Stimulated activated memory B cell treated with anti-CD40 and anti-IgM and Interleukin-4, amounts not matched to agents 10 μg/mL and 1 μg/mL and 100 μg/mL, for 72 hours (primary cell): ENCODE data around the gene MZF1.
A peak's percentile ranks its signal among the peaks of the same experiment; 100 is the strongest.

Experiments used
- ATAC-seq: fragments of 150-1000 bp; cut with Tn5 transposase; 2 replicates; pipeline ENCODE4 v1.10.0; 2021
- H3K27ac Mint-ChIP-seq: one replicate; pipeline ENCODE4 v1.8.0; 2022; ENCODE audit warnings: mild to moderate bottlenecking, mixed read lengths
- H3K27me3 Mint-ChIP-seq: one replicate; pipeline ENCODE4 v1.8.0; 2022; ENCODE audit warnings: mixed read lengths
- H3K36me3 Mint-ChIP-seq: one replicate; pipeline ENCODE4 v1.8.0; 2022; ENCODE audit warnings: mixed read lengths
- H3K4me1 Mint-ChIP-seq: one replicate; pipeline ENCODE4 v1.8.0; 2022; ENCODE audit warnings: mixed read lengths
- H3K4me3 Mint-ChIP-seq: one replicate; pipeline ENCODE4 v1.8.0; 2022; ENCODE audit warnings: mild to moderate bottlenecking, moderate library complexity, mixed read lengths
- H3K9me3 Mint-ChIP-seq: one replicate; pipeline ENCODE4 v1.8.0; 2022; ENCODE audit warnings: mixed read lengths

Gene MZF1

DNA sequence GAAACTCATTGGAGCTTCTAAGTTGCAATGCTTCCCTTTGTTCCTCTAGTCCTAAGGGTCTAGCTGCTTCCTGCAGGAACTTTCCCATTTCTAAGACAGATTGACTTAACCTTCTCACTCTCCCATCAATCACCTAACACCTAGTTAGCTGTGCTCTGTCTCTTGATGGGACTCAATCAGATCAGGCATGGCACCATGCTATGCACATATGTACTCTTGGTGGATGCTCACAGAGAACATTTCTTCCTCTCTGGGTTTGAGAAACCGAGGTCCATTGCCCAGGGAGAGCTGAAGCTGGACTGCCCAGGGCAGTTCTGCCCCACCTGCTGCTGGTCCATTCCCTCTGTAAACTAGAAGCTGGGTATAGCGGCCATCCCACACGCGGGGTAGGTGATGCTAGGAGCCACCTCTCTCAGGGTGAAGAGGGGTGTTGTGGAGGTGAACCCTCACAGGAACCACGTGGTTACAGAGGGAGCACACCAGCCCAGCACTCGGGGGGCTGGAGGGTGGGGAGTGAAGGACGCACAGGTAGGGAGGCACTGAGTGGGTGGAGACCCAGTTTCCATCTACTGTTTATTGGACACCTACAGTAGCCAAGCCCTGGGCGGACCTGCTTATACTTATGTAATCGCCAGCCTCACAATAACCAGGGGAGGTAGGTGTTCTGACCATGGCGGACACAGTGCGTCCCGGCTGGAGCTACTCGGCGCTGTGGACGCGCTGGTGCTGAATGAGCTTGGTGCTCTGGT, 11.6 kb downstream of the MZF1 start:
- no peaks in the 10 kb centered on the region for H3K9me3 Mint-ChIP-seq
- no peaks in the 10 kb centered on the region for H3K27me3 Mint-ChIP-seq
- peaks cover 21% of the 10 kb centered on the region for H3K36me3 Mint-ChIP-seq
- peak overlapping the region; percentile 88 for H3K4me3 Mint-ChIP-seq
- H3K27ac Mint-ChIP-seq, result peak overlapping the region; percentile 55
- peaks cover 76% of the 10 kb centered on the region for H3K4me1 Mint-ChIP-seq
- no peak for ATAC-seq

DNA sequence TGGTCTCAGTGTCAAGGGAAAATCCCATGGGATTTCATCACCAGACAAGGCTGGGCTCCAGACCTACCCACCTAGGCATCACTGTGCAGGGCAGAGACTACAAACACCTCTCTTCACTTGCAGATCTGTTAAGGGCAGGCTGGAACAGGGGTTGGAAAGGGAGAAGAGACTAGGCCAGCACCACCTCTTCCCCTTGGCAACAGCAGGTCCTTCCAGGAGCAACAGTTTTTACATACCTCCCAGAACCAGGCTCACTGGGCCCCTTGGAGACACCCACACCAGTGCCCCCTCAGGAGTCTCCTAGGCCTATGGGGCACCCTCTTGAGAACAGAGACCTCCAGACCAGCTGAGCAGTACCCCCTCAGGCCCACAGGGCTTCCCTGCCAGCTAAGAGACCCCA, 12.2 kb downstream of the MZF1 start:
- Mint-ChIP-seq H3K4me3 (no peak overlapping the region), H3K4me1 (peaks cover 76% of the 10 kb centered on the region), H3K9me3 (no peaks in the 10 kb centered on the region), H3K27ac (no peak overlapping the region), H3K27me3 (no peaks in the 10 kb centered on the region), H3K36me3 (peaks cover 23% of the 10 kb centered on the region)
- ATAC-seq, result no peak

- Mint-ChIP-seq H3K27me3 (no peaks in the 10 kb centered on the region), H3K4me1 (peaks cover 79% of the 10 kb centered on the region), H3K4me3 (peak overlapping the region; percentile 89), H3K27ac (peak overlapping the region; percentile 100), H3K9me3 (no peaks in the 10 kb centered on the region), H3K36me3 (peaks cover 23% of the 10 kb centered on the region)
- no peak for ATAC-seq
Observed at GRCh38 chr19:58560007-58560887, 12.9 kb downstream of the MZF1 start.

- Mint-ChIP-seq H3K9me3 (no peaks in the 10 kb centered on the region), H3K4me1 (peaks cover 81% of the 10 kb centered on the region), H3K36me3 (peaks cover 23% of the 10 kb centered on the region), H3K4me3 (peak overlapping the region; percentile 89), H3K27me3 (no peaks in the 10 kb centered on the region), H3K27ac (peak overlapping the region; percentile 100)
- peak; percentile 48 for ATAC-seq
Observed at GRCh38 chr19:58559275-58560006, 13.7 kb downstream of the MZF1 start.

GRCh38 chr19:58558623-58559274, 14.4 kb downstream of the MZF1 start:
- Mint-ChIP-seq H3K4me3 (peak overlapping the region; percentile 89), H3K9me3 (no peaks in the 10 kb centered on the region), H3K27me3 (no peaks in the 10 kb centered on the region), H3K36me3 (peaks cover 25% of the 10 kb centered on the region), H3K27ac (peak overlapping the region; percentile 100), H3K4me1 (peaks cover 83% of the 10 kb centered on the region)
- ATAC-seq, result peak; percentile 84

DNA sequence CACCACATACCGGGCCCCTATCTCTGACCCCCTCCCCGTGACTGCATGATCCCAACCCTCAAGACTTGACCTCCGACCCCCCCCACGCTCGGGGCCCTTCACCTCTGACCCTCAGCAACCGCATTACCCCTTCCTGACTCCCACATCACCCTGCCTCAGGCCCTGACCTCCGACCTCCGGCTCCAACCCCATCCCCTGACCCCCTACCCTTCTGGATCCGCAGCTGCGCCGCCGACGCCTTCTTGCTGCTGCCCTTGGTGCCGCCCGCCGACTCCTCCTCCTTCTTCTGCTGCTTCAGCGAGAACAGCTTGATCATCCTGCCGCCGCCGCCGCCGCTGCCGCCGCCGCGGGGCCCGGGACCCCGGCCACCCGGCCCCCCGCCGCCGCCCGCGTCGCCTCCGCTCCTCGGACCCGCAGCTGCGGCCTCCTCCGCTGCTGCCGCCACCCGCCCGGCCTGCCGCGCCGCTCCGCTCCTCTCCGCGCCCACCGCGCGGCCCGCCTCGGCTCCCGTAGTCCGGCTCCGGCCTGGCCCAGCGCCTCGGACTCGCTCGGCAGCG, 15.0 kb downstream of the MZF1 start, which contains the start of gene UBE2M:
Gene UBE2M (minus strand): TSS at position 546 of the 557 bp plus-strand sequence. CDS start 230 bp downstream, at position 316.
- peaks cover 29% of the 10 kb centered on the region for H3K36me3 Mint-ChIP-seq
- H3K27ac Mint-ChIP-seq, result peak within 1 kb of the TSS; percentile 100
- no peaks in the 10 kb centered on the region for H3K27me3 Mint-ChIP-seq
- no peaks in the 10 kb centered on the region for H3K9me3 Mint-ChIP-seq
- peak within 1 kb of the TSS; percentile 89 for H3K4me3 Mint-ChIP-seq
- H3K4me1 Mint-ChIP-seq, result peaks cover 83% of the 10 kb centered on the region
- peak; percentile 0 for ATAC-seq

- H3K9me3 Mint-ChIP-seq, result no peaks in the 10 kb centered on the region
- H3K27me3 Mint-ChIP-seq, result no peaks in the 10 kb centered on the region
- H3K27ac Mint-ChIP-seq, result peak overlapping the region; percentile 100
- H3K4me3 Mint-ChIP-seq, result peak overlapping the region; percentile 89
- peaks cover 36% of the 10 kb centered on the region for H3K36me3 Mint-ChIP-seq
- H3K4me1 Mint-ChIP-seq, result peaks cover 83% of the 10 kb centered on the region
- ATAC-seq, result no peak
Observed at GRCh38 chr19:58557221-58558065, 15.7 kb downstream of the MZF1 start.

GRCh38 chr19:58556622-58557220, 16.4 kb downstream of the MZF1 start:
- Mint-ChIP-seq H3K36me3 (peaks cover 42% of the 10 kb centered on the region), H3K27ac (peak overlapping the region; percentile 100), H3K4me1 (peaks cover 77% of the 10 kb centered on the region), H3K27me3 (no peaks in the 10 kb centered on the region), H3K9me3 (no peaks in the 10 kb centered on the region), H3K4me3 (peak overlapping the region; percentile 89)
- ATAC-seq, result no peak

GRCh38 chr19:58555920-58556621, 17.1 kb downstream of the MZF1 start:
- Mint-ChIP-seq H3K4me1 (peaks cover 71% of the 10 kb centered on the region), H3K36me3 (peaks cover 48% of the 10 kb centered on the region), H3K27me3 (no peaks in the 10 kb centered on the region), H3K9me3 (no peaks in the 10 kb centered on the region), H3K27ac (peak overlapping the region; percentile 100), H3K4me3 (peak overlapping the region; percentile 89)
- ATAC-seq, result no peak

GRCh38 chr19:58555369-58555885, 17.7 kb downstream of the MZF1 start:
- no peak for ATAC-seq
- H3K27me3 Mint-ChIP-seq, result no peaks in the 10 kb centered on the region
- H3K9me3 Mint-ChIP-seq, result no peaks in the 10 kb centered on the region
- peak overlapping the region; percentile 100 for H3K27ac Mint-ChIP-seq
- peaks cover 65% of the 10 kb centered on the region for H3K4me1 Mint-ChIP-seq
- H3K4me3 Mint-ChIP-seq, result peak overlapping the region; percentile 89
- peaks cover 54% of the 10 kb centered on the region for H3K36me3 Mint-ChIP-seq

GRCh38 chr19:58554494-58555368, 18.4 kb downstream of the MZF1 start, which contains the start of gene CHMP2A:
Gene CHMP2A (minus strand): TSS chr19:58555105. CDS start chr19:58554212, 893 bp downstream.
- Mint-ChIP-seq H3K27ac (peak within 1 kb of the TSS; percentile 100), H3K4me3 (peak within 1 kb of the TSS; percentile 89), H3K27me3 (no peaks in the 10 kb centered on the region), H3K9me3 (no peaks in the 10 kb centered on the region), H3K36me3 (peaks cover 60% of the 10 kb centered on the region), H3K4me1 (peaks cover 58% of the 10 kb centered on the region)
- ATAC-seq, result peak; percentile 65
